HK-2 (cell line): ENCODE results near the gene TTC28.
"Not testable (repeated sequence)": the region's sequence is repeated elsewhere in the genome, so short reads cannot be mapped to it uniquely, and the experiment has no call there.

Experiments
- DNase-seq: peaks from one replicate; pipeline ENCODE4 v3.0.0-alpha.2; 2018; ENCODE audit not compliant: unreplicated experiment

Gene TTC28

GRCh38 chr22:28185130-28185529 is 494.5 kb downstream of the TTC28 start:
- DNase-seq: no peak

GRCh38 chr22:28183078-28183860 is 496.4 kb downstream of the TTC28 start:
- no peak for DNase-seq

GRCh38 chr22:28180804-28181731 is 498.6 kb downstream of the TTC28 start:
- DNase-seq: no peak

GRCh38 chr22:28179392-28179791 is 500.2 kb downstream of the TTC28 start:
- DNase-seq: no peak

- no peak for DNase-seq
These were observed 503.7 kb downstream of the TTC28 start for GRCh38 chr22:28175730-28176492.

- DNase-seq: no peak
These were observed 505.1 kb downstream of the TTC28 start for GRCh38 chr22:28174509-28174908.

GRCh38 chr22:28172892-28173670 is 506.6 kb downstream of the TTC28 start:
- no peak for DNase-seq

- DNase-seq: no peak
These were observed 507.9 kb downstream of the TTC28 start for GRCh38 chr22:28171712-28172111.

GRCh38 chr22:28171115-28171514 is 508.5 kb downstream of the TTC28 start:
- no peak for DNase-seq

- DNase-seq: not testable (repeated sequence)
These were observed 510.3 kb downstream of the TTC28 start for GRCh38 chr22:28169314-28169713.

- no peak for DNase-seq
These were observed 523.8 kb downstream of the TTC28 start for GRCh38 chr22:28155808-28156207.

- no peak for DNase-seq
These were observed 524.8 kb downstream of the TTC28 start for GRCh38 chr22:28154861-28155260.

GRCh38 chr22:28151151-28151816 is 528.4 kb downstream of the TTC28 start:
- no peak for DNase-seq

- no peak for DNase-seq
These were observed 530.7 kb downstream of the TTC28 start for GRCh38 chr22:28148816-28149465.

- DNase-seq: no peak
These were observed 532.2 kb downstream of the TTC28 start for GRCh38 chr22:28147401-28147800.

- DNase-seq: no peak
These were observed 533.0 kb downstream of the TTC28 start for GRCh38 chr22:28146401-28147314.

- no peak for DNase-seq
These were observed 535.5 kb downstream of the TTC28 start for GRCh38 chr22:28143961-28144745.

- DNase-seq: no peak
These were observed 536.3 kb downstream of the TTC28 start for GRCh38 chr22:28143241-28143865.
